K562 (cell line): ENCODE data around the gene CEACAM8. TPM values are rescaled to one million over a fixed set of nuclear protein-coding genes. Genes with fewer than 3 reads are reported as not detected.

Experiments used
- ATAC-seq: fragments of 200-7000 bp; cut with Tn5 transposase; 3 replicates; pipeline ENCODE4 v1.9.1; 2020; ENCODE audit warnings: moderate library complexity
- BruUV-seq: library from RNA; stranded (reverse); fragments of 400-500 nt; replicated peaks from 2 replicates; lab custom pipeline; 2021; lab: Mats Ljungman, UMichigan
- CTCF ChIA-PET: fragments of 300-600 bp; formaldehyde crosslinking; extraction: SDS; loops from one replicate; lab custom pipeline; 2021; ENCODE audit warnings: low intra/inter-chr PET ratio; lab: Yijun Ruan, JAX
- POLR2A ChIA-PET: fragments of 300-600, 350-650 bp; sonication (Branson Sonifier 250); formaldehyde crosslinking; extraction: SDS; loops from one replicate; lab custom pipeline; 2021; ENCODE audit warnings: antibody characterized with exemption, inconsistent platforms; lab: Yijun Ruan, JAX
- DNase-seq, 4 experiments: peaks; one replicate each; pipeline versions ENCODE4 v3.0.0 to v3.0.0-alpha.2; 2011 to 2018; ENCODE audit warnings: low spot score in 3 of 4, mixed read lengths in 3 of 4; ENCODE audit errors: extremely low read depth in 1 of 4
- FAIRE-seq: peaks from 2 replicates; lab custom pipeline; 2011; peaks lifted over from hg19 to GRCh38; lab: Jason Lieb, UNC
- H2AFZ ChIP-seq: 2 replicates; pipeline ENCODE4 v1.6.0; 2011; ENCODE audit warnings: low read depth, low read length, control low read depth, inconsistent platforms
- H3K27ac ChIP-seq: fragments of 200-600 bp; 3 replicates; pipeline ENCODE4 v1.8.0; 2011; ENCODE audit warnings: low read depth, mild to moderate bottlenecking, control low read depth, inconsistent platforms, low read length, moderate library complexity, mixed read lengths; ENCODE audit errors: extremely low read depth
- H3K27me3 ChIP-seq, 2 experiments: fragments of 300-600 bp in 1 of 2; 2 replicates in 1 of 2; 3 replicates in 1 of 2; pipeline versions ENCODE4 v1.6.0 to v1.8.0; 2011; ENCODE audit warnings: inconsistent platforms in 2 of 2, low read length in 2 of 2, mild to moderate bottlenecking in 1 of 2, mixed read lengths in 1 of 2, moderate library complexity in 1 of 2; ENCODE audit not compliant: control insufficient read depth in 2 of 2, insufficient read depth in 2 of 2
- H3K36me3 ChIP-seq: fragments of 300-600 bp; 3 replicates; pipeline ENCODE4 v1.8.0; 2011; ENCODE audit warnings: mild to moderate bottlenecking, low read length, inconsistent platforms; ENCODE audit not compliant: control insufficient read depth, insufficient read depth
- H3K4me1 ChIP-seq, 2 experiments: fragments of 200-600 bp in 1 of 2; replicated peaks in 1 of 2; 2 replicates in 1 of 2; 3 replicates in 1 of 2; pipeline versions ENCODE4 v1.5.1 to v1.8.0; 2011; ENCODE audit warnings: inconsistent platforms in 2 of 2, low read length in 2 of 2, mild to moderate bottlenecking in 1 of 2, mixed read lengths in 1 of 2, moderate library complexity in 1 of 2; ENCODE audit not compliant: control insufficient read depth in 2 of 2, insufficient read depth in 2 of 2
- H3K4me2 ChIP-seq: 2 replicates; pipeline ENCODE4 v1.6.1; 2011; ENCODE audit warnings: low read length, control low read depth, inconsistent platforms, mixed read lengths; ENCODE audit not compliant: insufficient read depth
- H3K4me3 ChIP-seq: fragments of 200-600 bp; sonication (generic), shearing (Covaris generic); 2 replicates; pipeline ENCODE4 v1.5.1; 2016; ENCODE audit warnings: control low read depth, inconsistent platforms
- H3K79me2 ChIP-seq: fragments of 200-600 bp; 3 replicates; pipeline ENCODE4 v1.8.0; 2011; ENCODE audit warnings: low read length, inconsistent platforms; ENCODE audit not compliant: control insufficient read depth, insufficient read depth
- H3K9ac ChIP-seq, 2 experiments: 2 replicates each; pipeline versions ENCODE4 v1.6.0 to v1.6.1; 2011; ENCODE audit warnings: low read depth in 2 of 2, low read length in 2 of 2, control low read depth in 1 of 2, inconsistent platforms in 1 of 2, mild to moderate bottlenecking in 1 of 2, mixed read lengths in 1 of 2; ENCODE audit not compliant: insufficient read depth in 1 of 2
- H3K9me1 ChIP-seq: one replicate; pipeline ENCODE4 v1.6.0; 2011; ENCODE audit warnings: inconsistent platforms, mild to moderate bottlenecking, low read length, moderate library complexity; ENCODE audit not compliant: control insufficient read depth, insufficient read depth
- H3K9me3 ChIP-seq: replicated peaks from 2 replicates; pipeline ENCODE4 v1.5.1; 2011; ENCODE audit warnings: low read depth, low read length, inconsistent platforms; ENCODE audit not compliant: control insufficient read depth, insufficient read depth
- H4K20me1 ChIP-seq: replicated peaks from 2 replicates; pipeline ENCODE4 v1.6.1; 2011; ENCODE audit warnings: low read length, inconsistent platforms, mixed read lengths; ENCODE audit not compliant: control insufficient read depth, insufficient read depth
- CHD7 ChIP-seq: fragments of 200-600 bp; sonication (generic); IDR thresholded peaks from one replicate; pipeline ENCODE4 v1.6.1; 2012; ENCODE audit warnings: mild to moderate bottlenecking, low read depth, low read length, inconsistent platforms
- CREB3 ChIP-seq: fragments of 450-650 bp; conservative IDR thresholded peaks from 2 replicates; pipeline ENCODE4 v1.6.1; 2016; ENCODE audit warnings: missing genetic modification characterization, low read depth, mild to moderate bottlenecking, missing compliant biosample characterization, moderate library complexity
- CREB3L1 ChIP-seq: fragments of 450-650 bp; IDR thresholded peaks from 2 replicates; pipeline ENCODE4 v1.6.1; 2014; ENCODE audit warnings: low read depth, mild to moderate bottlenecking, moderate library complexity, borderline replicate concordance
- ZNF384 ChIP-seq: IDR thresholded peaks from 2 replicates; pipeline ENCODE4 v1.6.1; 2012; ENCODE audit warnings: low read depth, low read length, improper control_type of control experiment
- WGBS: fragments of 100-300 bp; shearing (Covaris generic); methylation state at CpG from one replicate; pipeline ENCODE4 v1.1.6; 2016; ENCODE audit warnings: low coverage, mixed read lengths; ENCODE audit not compliant: insufficient coverage; ENCODE audit errors: missing lambda C conversion rate; 5-methylcytosine and 5-hydroxymethylcytosine counted together
- in situ Hi-C: fragments of 300-500 bp; cut with MboI; formaldehyde crosslinking; loops from 4 replicates; pipeline ENCODE4 v1.15.0; 2018; ENCODE audit warnings: inconsistent platforms, mixed read lengths
- intact Hi-C: fragments of 100-400 bp; cut with micrococcal nuclease; formaldehyde crosslinking; loops from 2 replicates; pipeline ENCODE4 v1.14.2; 2022
- polyA plus RNA-seq, 8 experiments: library from polyadenylated mRNA; depleted of rRNA in 4 of 8; stranded (reverse) in 5 of 8; unstranded in 3 of 8; fragments of >200 nt; fragmentation: Nextera tagmentation in 2 of 8; fragmentation: Illumina TruSeq in 1 of 8; extraction: Ambion mirVana in 2 of 8; extraction: Trizol in 1 of 8; gene quantifications; 2 replicates each; pipeline versions ENCODE4 v1.2.1 to v1.2.3, GENCODE V29; 2011 to 2014; ENCODE audit warnings: inconsistent platforms in 1 of 8, missing spikeins in 1 of 8
- total RNA-seq, 7 experiments: library from RNA; depleted of rRNA in 6 of 7; stranded (reverse); fragments of >200 nt in 6 of 7; fragmentation: Illumina TruSeq in 2 of 7; extraction: Trizol in 2 of 7; gene quantifications; 2 replicates each; pipeline versions ENCODE4 v1.2.1 to v1.2.3, GENCODE V29; 2011 to 2021; ENCODE audit warnings: low replicate concordance in 1 of 7

The CEACAM8 gene
- total and polyA plus RNA-seq, 9 of the 15 experiments (the other 6 are each of a cell fraction or from before 2014, with no cell fraction given) = not detected

- ATAC-seq = no peak
- 0% methylated on average over 7 of the region's 8 CpGs for WGBS
- TF ChIP-seq CHD7 = no peak
- TF ChIP-seq ZNF384 = 0 out of 2 replicates have a peak, but pooled peaks have one; percentile 10
- TF ChIP-seq CREB3 (tag) = no peak
- no peak for TF ChIP-seq CREB3L1
Measured at GRCh38 chr19:42553292-42554045, 41.3 kb downstream of the CEACAM8 start.

More at GRCh38 chr19:42553292-42554045, 41.3 kb downstream of the CEACAM8 start:
- Histone ChIP-seq H3K4me3 (no peak overlapping the region), H4K20me1 (no peaks in the 10 kb centered on the region), H3K79me2 (no peaks in the 10 kb centered on the region), H3K9ac (no peak overlapping the region), H3K9me1 (no peaks in the 10 kb centered on the region), H3K4me1 (no peaks in the 10 kb centered on the region), H2AFZ (no peak overlapping the region), H3K27ac (no peak overlapping the region), H3K9me3 (no peaks in the 10 kb centered on the region), H3K27me3 (no peaks in the 10 kb centered on the region; a peak in 1 of 5 replicates), H3K36me3 (no peaks in the 10 kb centered on the region), H3K4me2 (no peak overlapping the region)
- ChIA-PET CTCF (no interaction called here), POLR2A (no interaction called here)
- no peak for FAIRE-seq
- BruUV-seq = no TSS peak
- no peak for DNase-seq
- intact Hi-C loops = no loop called here
- in situ Hi-C loops = no loop called here
